Mesothelial cell of epicardium (in vitro differentiated cells): ENCODE measurements around the gene ARL15. TPM values are rescaled to one million over a fixed set of nuclear protein-coding genes. Genes with fewer than 3 reads are reported as not detected.

Experiments used
- DNase-seq, 2 experiments: peaks; one replicate each; pipeline ENCODE4 v3.0.0; 2021; ENCODE audit warnings: low spot score in 2 of 2; ENCODE audit not compliant: unreplicated experiment in 2 of 2
- H3K27ac Mint-ChIP-seq: 2 replicates; pipeline ENCODE4 v1.8.0; 2021; ENCODE audit warnings: mixed read lengths
- H3K27me3 Mint-ChIP-seq: 2 replicates; pipeline ENCODE4 v1.8.0; 2021; ENCODE audit warnings: low read depth, mixed read lengths
- H3K36me3 Mint-ChIP-seq: 2 replicates; pipeline ENCODE4 v1.8.0; 2021; ENCODE audit warnings: mixed read lengths
- H3K4me1 Mint-ChIP-seq: 2 replicates; pipeline ENCODE4 v1.8.0; 2021; ENCODE audit warnings: mixed read lengths
- H3K4me3 Mint-ChIP-seq: 2 replicates; pipeline ENCODE4 v1.8.0; 2021; ENCODE audit warnings: mild to moderate bottlenecking, moderate library complexity, mixed read lengths
- H3K9me3 Mint-ChIP-seq: 2 replicates; pipeline ENCODE4 v1.8.0; 2021; ENCODE audit warnings: mixed read lengths
- total RNA-seq: library from RNA; stranded (reverse); gene quantifications from 3 replicates; pipeline ENCODE4 v1.2.1, GENCODE V29; 2021
- TF ChIP-seq, protein P1 (sequence below): fragments of 200-600 bp; sonication (generic); IDR thresholded peaks from one replicate; pipeline ENCODE4 v1.5.0; 2021; ENCODE audit warnings: antibody characterized with exemption; ENCODE audit not compliant: unreplicated experiment

ARL15 gene
- total RNA-seq, 1 donor from 2014 or later = 24.8 TPM

DNA sequence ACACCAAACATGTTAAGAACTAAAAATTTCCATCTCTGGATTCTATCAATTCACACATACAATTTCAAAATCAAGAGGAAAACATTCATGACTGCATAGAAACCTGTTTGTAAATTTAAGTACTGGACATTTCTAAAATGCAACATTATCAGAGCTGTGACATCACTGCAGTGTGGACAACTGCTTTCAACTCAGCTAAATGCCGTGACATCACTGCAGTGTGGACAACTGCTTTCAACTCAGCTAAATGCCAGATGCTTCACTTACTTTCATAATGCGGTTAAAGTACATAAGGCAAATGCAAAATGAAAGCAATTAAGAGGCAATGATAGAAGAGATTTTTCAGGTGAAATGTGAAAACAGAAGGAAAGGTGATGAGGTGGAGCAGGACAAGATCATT, 161.5 kb downstream of the ARL15 start:
- H3K4me1 Mint-ChIP-seq = peaks cover 18% of the 10 kb centered on the region
- no peaks in the 10 kb centered on the region for H3K27me3 Mint-ChIP-seq
- H3K36me3 Mint-ChIP-seq = peaks cover 7% of the 10 kb centered on the region
- no peak overlapping the region for H3K4me3 Mint-ChIP-seq
- H3K9me3 Mint-ChIP-seq = no peaks in the 10 kb centered on the region
- H3K27ac Mint-ChIP-seq = no peak overlapping the region
- TF ChIP-seq, protein P1, sequence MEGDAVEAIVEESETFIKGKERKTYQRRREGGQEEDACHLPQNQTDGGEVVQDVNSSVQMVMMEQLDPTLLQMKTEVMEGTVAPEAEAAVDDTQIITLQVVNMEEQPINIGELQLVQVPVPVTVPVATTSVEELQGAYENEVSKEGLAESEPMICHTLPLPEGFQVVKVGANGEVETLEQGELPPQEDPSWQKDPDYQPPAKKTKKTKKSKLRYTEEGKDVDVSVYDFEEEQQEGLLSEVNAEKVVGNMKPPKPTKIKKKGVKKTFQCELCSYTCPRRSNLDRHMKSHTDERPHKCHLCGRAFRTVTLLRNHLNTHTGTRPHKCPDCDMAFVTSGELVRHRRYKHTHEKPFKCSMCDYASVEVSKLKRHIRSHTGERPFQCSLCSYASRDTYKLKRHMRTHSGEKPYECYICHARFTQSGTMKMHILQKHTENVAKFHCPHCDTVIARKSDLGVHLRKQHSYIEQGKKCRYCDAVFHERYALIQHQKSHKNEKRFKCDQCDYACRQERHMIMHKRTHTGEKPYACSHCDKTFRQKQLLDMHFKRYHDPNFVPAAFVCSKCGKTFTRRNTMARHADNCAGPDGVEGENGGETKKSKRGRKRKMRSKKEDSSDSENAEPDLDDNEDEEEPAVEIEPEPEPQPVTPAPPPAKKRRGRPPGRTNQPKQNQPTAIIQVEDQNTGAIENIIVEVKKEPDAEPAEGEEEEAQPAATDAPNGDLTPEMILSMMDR = no peak
- no peak for DNase-seq

DNA sequence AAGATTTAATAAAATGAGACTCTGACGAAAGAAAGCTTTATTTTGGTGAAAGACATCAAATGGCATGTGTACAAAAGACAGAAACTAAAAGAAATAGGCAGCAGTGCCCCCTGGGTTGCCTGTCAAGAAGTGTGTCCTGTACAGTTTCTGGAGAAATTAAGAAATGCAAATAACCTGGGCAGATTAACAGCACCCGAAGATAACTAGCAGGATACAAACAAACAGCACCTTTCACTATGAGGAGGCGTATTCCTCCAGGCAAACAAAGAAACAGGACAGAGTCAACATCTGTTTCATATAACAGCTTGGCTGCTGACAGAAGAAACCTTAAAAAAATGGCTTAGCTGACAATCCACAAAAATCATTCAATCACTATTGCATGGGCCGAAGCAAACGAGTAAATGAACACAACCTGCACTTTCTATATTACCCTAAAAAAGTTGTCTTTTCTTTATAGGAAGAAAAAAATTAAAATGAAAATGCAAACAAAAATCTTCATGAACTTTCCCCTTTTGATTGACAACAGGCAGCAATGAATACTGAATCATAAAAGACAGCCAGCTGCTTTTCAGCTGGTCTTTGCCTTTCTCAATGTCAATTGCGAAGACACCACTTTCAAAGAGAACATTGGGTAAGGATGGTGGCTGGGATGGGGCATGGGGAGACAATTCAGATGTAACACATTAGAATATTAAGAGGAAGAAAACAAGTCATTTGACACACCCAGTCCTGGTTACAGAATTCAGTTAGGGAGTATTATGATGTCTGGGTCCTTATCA, 162.1 kb downstream of the ARL15 start:
- no peak for DNase-seq
- no peak overlapping the region for H3K4me3 Mint-ChIP-seq
- no peaks in the 10 kb centered on the region for H3K27me3 Mint-ChIP-seq
- peaks cover 7% of the 10 kb centered on the region for H3K36me3 Mint-ChIP-seq
- no peak overlapping the region for H3K27ac Mint-ChIP-seq
- TF ChIP-seq, protein P1 = no peak
- H3K4me1 Mint-ChIP-seq = peaks cover 18% of the 10 kb centered on the region
- H3K9me3 Mint-ChIP-seq = no peaks in the 10 kb centered on the region

DNA sequence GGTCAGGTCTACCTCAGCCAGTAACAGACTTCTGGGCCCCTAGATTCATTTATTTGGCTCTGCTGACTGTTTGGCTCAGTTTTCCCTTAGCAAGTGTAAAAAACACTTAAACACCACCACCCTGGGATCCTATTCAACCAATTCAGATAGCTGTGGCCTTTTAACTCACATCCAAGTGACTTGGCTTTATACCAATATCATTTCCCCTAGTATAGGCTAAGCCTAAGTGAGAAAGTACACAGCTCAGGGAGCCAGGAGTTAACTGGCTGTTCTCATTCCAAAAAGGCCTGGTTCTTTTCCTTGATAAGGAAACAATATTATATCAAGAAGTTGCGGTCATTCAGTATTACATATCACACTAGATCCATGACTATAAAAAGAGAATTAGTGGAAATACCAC, 163.5 kb downstream of the ARL15 start:
- H3K4me3 Mint-ChIP-seq = no peak overlapping the region
- TF ChIP-seq, protein P1 = no peak
- H3K9me3 Mint-ChIP-seq = no peaks in the 10 kb centered on the region
- no peak for DNase-seq
- H3K4me1 Mint-ChIP-seq = peaks cover 14% of the 10 kb centered on the region
- no peak overlapping the region for H3K27ac Mint-ChIP-seq
- H3K36me3 Mint-ChIP-seq = peaks cover 8% of the 10 kb centered on the region
- H3K27me3 Mint-ChIP-seq = no peaks in the 10 kb centered on the region

DNA sequence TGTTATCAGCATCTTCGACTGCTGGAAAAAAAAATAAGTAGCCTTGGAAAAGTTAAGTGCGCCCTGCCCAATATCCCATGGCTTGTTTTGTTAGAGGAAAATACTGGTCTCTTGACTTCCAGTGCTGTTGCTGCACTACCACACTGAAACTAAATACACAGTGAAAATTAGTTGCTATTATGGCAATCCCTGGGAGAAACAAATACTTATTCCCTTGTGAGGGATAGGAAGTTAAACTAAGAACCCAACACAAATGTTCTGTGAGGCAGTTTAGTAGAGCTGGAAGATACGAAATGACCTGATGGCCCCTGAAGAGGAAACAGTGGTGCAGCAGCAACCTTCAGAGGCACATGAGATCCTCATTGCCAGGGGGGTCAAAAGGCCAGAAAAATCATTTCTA, 164.0 kb downstream of the ARL15 start:
- H3K4me3 Mint-ChIP-seq = no peak overlapping the region
- peaks cover 8% of the 10 kb centered on the region for H3K36me3 Mint-ChIP-seq
- H3K27ac Mint-ChIP-seq = no peak overlapping the region
- H3K27me3 Mint-ChIP-seq = no peaks in the 10 kb centered on the region
- peaks cover 13% of the 10 kb centered on the region for H3K4me1 Mint-ChIP-seq
- H3K9me3 Mint-ChIP-seq = no peaks in the 10 kb centered on the region
- TF ChIP-seq, protein P1 = no peak
- no peak for DNase-seq

DNA sequence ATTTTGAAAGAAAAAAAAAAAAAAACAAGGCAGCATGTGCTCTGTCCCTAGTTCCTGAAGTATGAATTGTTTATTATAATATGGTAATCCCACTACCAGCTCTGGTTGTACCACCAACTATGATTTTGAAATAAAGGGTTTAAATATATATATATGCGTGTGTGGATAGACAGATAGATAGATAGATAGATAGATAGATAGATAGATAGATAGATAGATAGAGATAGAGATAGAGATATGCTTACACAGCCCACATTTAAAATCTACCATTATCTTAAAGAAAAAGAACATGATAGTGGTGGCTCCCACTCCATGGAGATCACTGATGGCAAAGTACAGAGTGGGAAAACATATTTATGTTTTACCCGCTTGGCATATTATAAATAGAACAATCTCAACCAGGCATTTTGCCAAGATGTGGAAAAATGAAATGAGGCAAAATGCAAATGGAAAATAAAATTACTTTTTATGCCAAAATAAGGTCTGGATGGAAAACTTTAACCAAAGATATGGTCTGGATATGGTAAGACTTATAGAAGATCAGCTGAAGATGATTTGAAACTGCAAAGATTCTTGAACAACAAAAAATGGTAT, 170.0 kb downstream of the ARL15 start:
- TF ChIP-seq, protein P1 = no peak
- no peaks in the 10 kb centered on the region for H3K27me3 Mint-ChIP-seq
- H3K27ac Mint-ChIP-seq = no peak overlapping the region
- no peak overlapping the region for H3K4me3 Mint-ChIP-seq
- DNase-seq = no peak
- peaks cover 13% of the 10 kb centered on the region for H3K4me1 Mint-ChIP-seq
- peaks cover 10% of the 10 kb centered on the region for H3K9me3 Mint-ChIP-seq
- peaks cover 8% of the 10 kb centered on the region for H3K36me3 Mint-ChIP-seq
